Stimulated activated CD8-positive, alpha-beta memory T cell treated with anti-CD3 and anti-CD28 coated beads, Interleukin-15, amount 100 ng/mL, for 1 hour (primary cell): Measurements from ENCODE around the gene CAPN9.
"Not testable (repeated sequence)": the region's sequence is repeated elsewhere in the genome, so short reads cannot be mapped to it uniquely, and the experiment has no call there.

Experiments used
- DNase-seq: peaks from one replicate; pipeline ENCODE4 v3.0.0-alpha.2; 2020; ENCODE audit warnings: low read depth

Gene CAPN9

GRCh38 chr1:230711245-230711644 lies 35.9 kb upstream of the CAPN9 start:
- no peak for DNase-seq

GRCh38 chr1:230712470-230712942 lies 34.7 kb upstream of the CAPN9 start:
- no peak for DNase-seq

GRCh38 chr1:230713138-230713537 lies 34.0 kb upstream of the CAPN9 start:
- DNase-seq, result no peak

GRCh38 chr1:230713547-230713914 lies 33.7 kb upstream of the CAPN9 start:
- no peak for DNase-seq

- DNase-seq, result no peak
Observed at GRCh38 chr1:230713915-230714764, 33.0 kb upstream of the CAPN9 start, which contains the start of gene AGT. AGT (minus strand) TSS chr1:230714122; CDS start chr1:230710823, 3,299 bp downstream.

- no peak for DNase-seq
Observed at GRCh38 chr1:230715510-230715909, 31.7 kb upstream of the CAPN9 start.

GRCh38 chr1:230716453-230716852 lies 30.7 kb upstream of the CAPN9 start:
- DNase-seq, result not testable (repeated sequence)

- DNase-seq, result no peak
Observed at GRCh38 chr1:230717251-230717650, 29.9 kb upstream of the CAPN9 start.

- not testable (repeated sequence) for DNase-seq
Observed at GRCh38 chr1:230721849-230722522, 25.2 kb upstream of the CAPN9 start.

GRCh38 chr1:230725256-230726012 lies 21.8 kb upstream of the CAPN9 start:
- DNase-seq, result no peak

GRCh38 chr1:230728710-230729392 lies 18.3 kb upstream of the CAPN9 start:
- no peak for DNase-seq

GRCh38 chr1:230730977-230731376 lies 16.2 kb upstream of the CAPN9 start:
- DNase-seq, result no peak

GRCh38 chr1:230735447-230735846 lies 11.7 kb upstream of the CAPN9 start:
- no peak for DNase-seq

- DNase-seq, result no peak
Observed at GRCh38 chr1:230737622-230738262, 9.4 kb upstream of the CAPN9 start.

- DNase-seq, result no peak
Observed at GRCh38 chr1:230739564-230740290, 7.5 kb upstream of the CAPN9 start.

- no peak for DNase-seq
Observed at GRCh38 chr1:230743899-230744298, 3.3 kb upstream of the CAPN9 start.

GRCh38 chr1:230744382-230744781 lies 2.8 kb upstream of the CAPN9 start:
- no peak for DNase-seq

- DNase-seq, result no peak
Observed at GRCh38 chr1:230745071-230745470, 2.1 kb upstream of the CAPN9 start.

GRCh38 chr1:230746617-230747016 lies 571 bp upstream of the CAPN9 start:
- DNase-seq, result no peak

GRCh38 chr1:230747890-230748800 lies 957 bp downstream of the CAPN9 start:
- DNase-seq, result no peak
